Astrocyte (in vitro differentiated cells and primary cell): ENCODE data around the gene TKFC. TPM values are rescaled to one million over a fixed set of nuclear protein-coding genes. Genes with fewer than 3 reads are reported as not detected.

ENCODE experiments used
- DNase-seq: peaks from one replicate; pipeline ENCODE4 v3.0.0-alpha.2; 2010; ENCODE audit warnings: low read depth
- FAIRE-seq: peaks from 2 replicates; lab custom pipeline; 2011; peaks lifted over from hg19 to GRCh38; lab: Jason Lieb, UNC
- H2AFZ ChIP-seq: 2 replicates; pipeline ENCODE4 v1.6.0; 2012; ENCODE audit warnings: low read depth, low read length, inconsistent platforms
- H3K27ac ChIP-seq: 2 replicates; pipeline ENCODE4 v1.5.1; 2011; ENCODE audit warnings: low read depth, low read length, inconsistent platforms
- H3K27me3 ChIP-seq: 2 replicates; pipeline ENCODE4 v1.6.0; 2011; ENCODE audit warnings: low read length, inconsistent platforms; ENCODE audit not compliant: insufficient read depth
- H3K36me3 ChIP-seq: 2 replicates; pipeline ENCODE4 v1.5.1; 2011; ENCODE audit warnings: low read length, inconsistent platforms; ENCODE audit not compliant: insufficient read depth
- H3K4me1 ChIP-seq: 2 replicates; pipeline ENCODE4 v1.5.1; 2011; ENCODE audit warnings: low read length, inconsistent platforms; ENCODE audit not compliant: insufficient read depth
- H3K4me2 ChIP-seq: 2 replicates; pipeline ENCODE4 v1.6.0; 2012; ENCODE audit warnings: low read length, inconsistent platforms
- H3K4me3 ChIP-seq: 2 replicates; pipeline ENCODE4 v1.5.1; 2011; ENCODE audit warnings: low read depth, mild to moderate bottlenecking, low read length, inconsistent platforms; ENCODE audit not compliant: insufficient read depth
- H3K79me2 ChIP-seq: 2 replicates; pipeline ENCODE4 v1.6.0; 2012; ENCODE audit warnings: mild to moderate bottlenecking, low read length, inconsistent platforms; ENCODE audit not compliant: insufficient read depth
- H3K9ac ChIP-seq: 2 replicates; pipeline ENCODE4 v1.6.0; 2012; ENCODE audit warnings: mild to moderate bottlenecking, low read length, inconsistent platforms
- H3K9me3 ChIP-seq: 2 replicates; pipeline ENCODE4 v1.5.1; 2012; ENCODE audit warnings: low read depth, mild to moderate bottlenecking, low read length, inconsistent platforms; ENCODE audit not compliant: insufficient read depth
- H4K20me1 ChIP-seq: 2 replicates; pipeline ENCODE4 v1.6.0; 2012; ENCODE audit warnings: low read length, inconsistent platforms; ENCODE audit not compliant: insufficient read depth
- H3K27ac Mint-ChIP-seq: one replicate; pipeline ENCODE4 v1.8.0; 2021; ENCODE audit warnings: mild to moderate bottlenecking, mixed read lengths; ENCODE audit not compliant: unreplicated experiment
- H3K27me3 Mint-ChIP-seq: one replicate; pipeline ENCODE4 v1.8.0; 2021; ENCODE audit warnings: low read depth, mixed read lengths; ENCODE audit not compliant: unreplicated experiment
- H3K36me3 Mint-ChIP-seq: one replicate; pipeline ENCODE4 v1.8.0; 2021; ENCODE audit warnings: low read depth, mixed read lengths; ENCODE audit not compliant: unreplicated experiment
- H3K4me1 Mint-ChIP-seq: one replicate; pipeline ENCODE4 v1.8.0; 2021; ENCODE audit warnings: low read depth, mixed read lengths; ENCODE audit not compliant: unreplicated experiment
- H3K4me3 Mint-ChIP-seq: one replicate; pipeline ENCODE4 v1.8.0; 2021; ENCODE audit warnings: mild to moderate bottlenecking, moderate library complexity, mixed read lengths; ENCODE audit not compliant: unreplicated experiment
- H3K9me3 Mint-ChIP-seq: one replicate; pipeline ENCODE4 v1.8.0; 2021; ENCODE audit warnings: mild to moderate bottlenecking, mixed read lengths; ENCODE audit not compliant: unreplicated experiment
- EZH2 ChIP-seq: IDR thresholded peaks from 2 replicates; pipeline ENCODE4 v1.6.1; 2012; ENCODE audit warnings: mild to moderate bottlenecking, low read length, inconsistent platforms; ENCODE audit not compliant: insufficient read depth
- total RNA-seq: library from RNA; stranded (reverse); gene quantifications from 2 replicates; pipeline ENCODE4 v1.2.1, GENCODE V29; 2021
- TF ChIP-seq, protein P1 (sequence below): IDR thresholded peaks from 2 replicates; pipeline ENCODE4 v1.5.1; 2011; ENCODE audit warnings: low read depth, mild to moderate bottlenecking, inconsistent platforms, low read length, moderate library complexity; ENCODE audit not compliant: insufficient read depth

Gene TKFC
- total RNA-seq, 1 donor from 2014 or later, result 23.9 TPM

DNA sequence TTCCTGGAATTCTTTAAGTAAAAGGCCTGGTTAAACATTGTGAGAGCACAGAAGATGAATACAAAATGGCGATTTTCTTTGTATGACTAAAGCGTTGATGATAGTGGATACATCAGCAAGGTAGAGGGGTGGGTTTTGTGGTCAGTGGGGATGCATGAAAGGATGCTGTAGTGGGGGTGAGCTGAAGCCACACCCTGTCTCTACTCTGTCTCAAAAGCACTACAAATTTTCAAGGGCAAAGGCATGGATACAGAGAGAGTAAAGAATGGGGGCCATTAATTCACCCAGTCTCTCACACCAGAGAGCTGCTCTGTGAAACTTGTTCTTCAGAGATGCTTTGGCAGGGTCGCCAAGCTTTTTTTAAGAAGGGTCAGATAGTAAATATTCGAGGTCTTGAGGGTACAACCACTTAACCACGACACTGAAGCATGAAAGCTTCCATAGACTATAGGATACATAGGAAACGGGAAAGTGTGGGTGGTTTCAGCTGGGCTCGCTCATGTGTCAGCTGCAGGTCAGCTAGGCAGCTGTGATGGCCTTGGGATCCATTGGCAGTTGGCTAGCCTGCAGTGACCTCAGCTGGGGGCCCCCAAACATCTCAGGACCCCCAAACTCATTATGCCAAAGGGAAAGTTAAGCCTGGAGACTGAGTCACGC, 37.4 kb downstream of the TKFC start:
- H3K4me1 Mint-ChIP-seq, result peaks cover 22% of the 10 kb centered on the region
- peaks cover 35% of the 10 kb centered on the region for H3K36me3 ChIP-seq
- DNase-seq (peak; percentile 40), FAIRE-seq (no peak)
- no peak overlapping the region for H3K4me2 ChIP-seq
- TF ChIP-seq EZH2, result no peak
- TF ChIP-seq, protein P1, sequence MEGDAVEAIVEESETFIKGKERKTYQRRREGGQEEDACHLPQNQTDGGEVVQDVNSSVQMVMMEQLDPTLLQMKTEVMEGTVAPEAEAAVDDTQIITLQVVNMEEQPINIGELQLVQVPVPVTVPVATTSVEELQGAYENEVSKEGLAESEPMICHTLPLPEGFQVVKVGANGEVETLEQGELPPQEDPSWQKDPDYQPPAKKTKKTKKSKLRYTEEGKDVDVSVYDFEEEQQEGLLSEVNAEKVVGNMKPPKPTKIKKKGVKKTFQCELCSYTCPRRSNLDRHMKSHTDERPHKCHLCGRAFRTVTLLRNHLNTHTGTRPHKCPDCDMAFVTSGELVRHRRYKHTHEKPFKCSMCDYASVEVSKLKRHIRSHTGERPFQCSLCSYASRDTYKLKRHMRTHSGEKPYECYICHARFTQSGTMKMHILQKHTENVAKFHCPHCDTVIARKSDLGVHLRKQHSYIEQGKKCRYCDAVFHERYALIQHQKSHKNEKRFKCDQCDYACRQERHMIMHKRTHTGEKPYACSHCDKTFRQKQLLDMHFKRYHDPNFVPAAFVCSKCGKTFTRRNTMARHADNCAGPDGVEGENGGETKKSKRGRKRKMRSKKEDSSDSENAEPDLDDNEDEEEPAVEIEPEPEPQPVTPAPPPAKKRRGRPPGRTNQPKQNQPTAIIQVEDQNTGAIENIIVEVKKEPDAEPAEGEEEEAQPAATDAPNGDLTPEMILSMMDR, result no peak
- H3K9me3 Mint-ChIP-seq, result peaks cover 11% of the 10 kb centered on the region
- peak overlapping the region; percentile 75 for H3K27ac Mint-ChIP-seq
- no peak overlapping the region for H2AFZ ChIP-seq
- peaks cover 35% of the 10 kb centered on the region for H3K36me3 Mint-ChIP-seq
- no peak overlapping the region for H3K4me3 ChIP-seq
- peaks cover 20% of the 10 kb centered on the region for H3K4me1 ChIP-seq
- no peaks in the 10 kb centered on the region for H3K27me3 ChIP-seq
- no peak overlapping the region for H3K4me3 Mint-ChIP-seq
- H3K27ac ChIP-seq, result peak overlapping the region; percentile 73
- peaks cover 2% of the 10 kb centered on the region for H3K9me3 ChIP-seq
- H3K79me2 ChIP-seq, result no peaks in the 10 kb centered on the region
- no peaks in the 10 kb centered on the region for H3K27me3 Mint-ChIP-seq
- H4K20me1 ChIP-seq, result no peaks in the 10 kb centered on the region
- H3K9ac ChIP-seq, result peak overlapping the region; percentile 57

GRCh38 chr11:61372659-61373420, 39.8 kb downstream of the TKFC start:
- H3K9me3 Mint-ChIP-seq, result peaks cover 11% of the 10 kb centered on the region
- DNase-seq, result no peak
- Histone ChIP-seq H3K36me3 (peaks cover 18% of the 10 kb centered on the region), H3K9me3 (peaks cover 2% of the 10 kb centered on the region), H3K4me2 (no peak overlapping the region), H3K9ac (no peak overlapping the region), H2AFZ (no peak overlapping the region), H3K4me1 (peaks cover 11% of the 10 kb centered on the region), H4K20me1 (no peaks in the 10 kb centered on the region), H3K27me3 (no peaks in the 10 kb centered on the region), H3K4me3 (no peak overlapping the region), H3K27ac (no peak overlapping the region), H3K79me2 (no peaks in the 10 kb centered on the region)
- TF ChIP-seq, protein P1, result no peak
- TF ChIP-seq EZH2, result no peak
- H3K36me3 Mint-ChIP-seq, result peaks cover 32% of the 10 kb centered on the region
- H3K27ac Mint-ChIP-seq, result no peak overlapping the region
- H3K4me1 Mint-ChIP-seq, result peaks cover 24% of the 10 kb centered on the region
- no peak overlapping the region for H3K4me3 Mint-ChIP-seq
- H3K27me3 Mint-ChIP-seq, result no peaks in the 10 kb centered on the region
- no peak for FAIRE-seq

GRCh38 chr11:61375761-61376108, 42.7 kb downstream of the TKFC start:
- no peaks in the 10 kb centered on the region for H3K27me3 Mint-ChIP-seq
- Histone ChIP-seq H3K36me3 (peaks cover 3% of the 10 kb centered on the region), H3K4me1 (peaks cover 11% of the 10 kb centered on the region), H4K20me1 (no peaks in the 10 kb centered on the region), H3K27ac (no peak overlapping the region), H2AFZ (no peak overlapping the region), H3K9me3 (peaks cover 2% of the 10 kb centered on the region), H3K79me2 (no peaks in the 10 kb centered on the region), H3K9ac (no peak overlapping the region), H3K4me2 (no peak overlapping the region), H3K27me3 (no peaks in the 10 kb centered on the region), H3K4me3 (no peak overlapping the region)
- peaks cover 9% of the 10 kb centered on the region for H3K9me3 Mint-ChIP-seq
- DNase-seq, result peak; percentile 70
- FAIRE-seq, result no peak
- H3K4me1 Mint-ChIP-seq, result peaks cover 17% of the 10 kb centered on the region
- no peak overlapping the region for H3K4me3 Mint-ChIP-seq
- TF ChIP-seq, protein P1, result no peak
- TF ChIP-seq EZH2, result no peak
- H3K36me3 Mint-ChIP-seq, result peaks cover 17% of the 10 kb centered on the region
- H3K27ac Mint-ChIP-seq, result no peak overlapping the region
